PC-3 (cell line): ENCODE data around the gene TTC9B. TPM values are rescaled to one million over a fixed set of nuclear protein-coding genes. Genes with fewer than 3 reads are reported as not detected.

Source experiments
- ATAC-seq: fragments of 200-7000 bp; cut with Tn5 transposase; 2 replicates; pipeline ENCODE4 v1.9.1; 2020; ENCODE audit warnings: mild to moderate bottlenecking, moderate library complexity
- BruUV-seq: library from RNA; stranded (reverse); fragments of 400-500 nt; replicated peaks from 2 replicates; lab custom pipeline; 2021; lab: Mats Ljungman, UMichigan
- CTCF ChIA-PET: fragments of 300-600 bp; sonication (Branson Sonifier 250); formaldehyde crosslinking; loops from one replicate; lab custom pipeline; 2022; ENCODE audit warnings: antibody characterized with exemption; lab: Charles Lee
- POLR2A ChIA-PET: fragments of 300-600 bp; sonication (Branson Sonifier 250); formaldehyde crosslinking; loops from one replicate; lab custom pipeline; 2022; ENCODE audit warnings: antibody characterized with exemption; ENCODE audit not compliant: unreplicated experiment; lab: Charles Lee
- DNase-seq: peaks from one replicate; pipeline ENCODE4 v3.0.0-alpha.2; 2015
- H2AFZ ChIP-seq: fragments of 300-600 bp; sonication (generic); 2 replicates; pipeline ENCODE4 v1.6.0; 2016; ENCODE audit warnings: antibody characterized with exemption, low read length
- H3F3A ChIP-seq: fragments of 300-600 bp; sonication (generic); one replicate; pipeline ENCODE4 v1.6.0; 2017; ENCODE audit warnings: antibody characterized with exemption, low read length, control low read depth, mild to moderate bottlenecking; ENCODE audit not compliant: unreplicated experiment
- H3K27ac ChIP-seq: fragments of 300-600 bp; sonication (generic); 2 replicates; pipeline ENCODE4 v1.5.1; 2016; ENCODE audit warnings: mild to moderate bottlenecking, low read length
- H3K27me3 ChIP-seq: fragments of 300-600 bp; sonication (generic); 2 replicates; pipeline ENCODE4 v1.6.1; 2016; ENCODE audit warnings: low read length, mixed read lengths
- H3K36me3 ChIP-seq: fragments of 300-600 bp; sonication (generic); 2 replicates; pipeline ENCODE4 v1.6.1; 2016; ENCODE audit warnings: low read depth, mixed run types, low read length, mixed read lengths
- H3K4me1 ChIP-seq: fragments of 300-600 bp; sonication (generic); 2 replicates; pipeline ENCODE4 v1.5.1; 2016; ENCODE audit warnings: low read length; ENCODE audit not compliant: insufficient read depth
- H3K4me2 ChIP-seq: fragments of 300-600 bp; sonication (generic); 2 replicates; pipeline ENCODE4 v1.6.0; 2016; ENCODE audit warnings: low read length
- H3K4me3 ChIP-seq: fragments of 300-600 bp; sonication (generic); 2 replicates; pipeline ENCODE4 v1.5.1; 2016; ENCODE audit warnings: mild to moderate bottlenecking, low read length, mixed read lengths
- H3K79me2 ChIP-seq: fragments of 300-600 bp; sonication (generic); 2 replicates; pipeline ENCODE4 v1.6.1; 2017; ENCODE audit warnings: low read length, mixed read lengths
- H3K9ac ChIP-seq: fragments of 300-600 bp; sonication (generic); 2 replicates; pipeline ENCODE4 v1.6.0; 2016; ENCODE audit warnings: mild to moderate bottlenecking, low read length
- H3K9me2 ChIP-seq: fragments of 300-600 bp; sonication (generic); replicated peaks from 2 replicates; pipeline ENCODE4 v1.6.1; 2016; ENCODE audit warnings: mixed run types, low read length, mixed read lengths
- H3K9me3 ChIP-seq: fragments of 300-600 bp; sonication (generic); 2 replicates; pipeline ENCODE4 v1.6.1; 2016; ENCODE audit warnings: low read length, mixed read lengths
- H4K20me1 ChIP-seq: fragments of 300-600 bp; sonication (generic); 2 replicates; pipeline ENCODE4 v1.6.1; 2016; ENCODE audit warnings: low read length, mixed read lengths
- EZH2 ChIP-seq: fragments of 300-600 bp; sonication (generic); IDR thresholded peaks from one replicate; pipeline ENCODE4 v1.6.1; 2017; ENCODE audit warnings: antibody characterized with exemption, mild to moderate bottlenecking, low read length; ENCODE audit not compliant: unreplicated experiment
- EZH2phosphoT487 ChIP-seq: fragments of 300-600 bp; sonication (generic); IDR thresholded peaks from 2 replicates; pipeline ENCODE4 v1.6.1; 2018; ENCODE audit warnings: mild to moderate bottlenecking, antibody characterized with exemption, low read length, borderline replicate concordance
- intact Hi-C: fragments of 100-400 bp; cut with micrococcal nuclease; formaldehyde crosslinking; loops from 2 replicates; pipeline ENCODE4 v1.9.0; 2023
- total RNA-seq: library from RNA; depleted of rRNA; stranded (reverse); fragments of >200 nt; gene quantifications from 2 replicates; pipeline ENCODE4 v1.2.3, GENCODE V29; 2014
- TF ChIP-seq, protein P1 (sequence below): fragments of 300-600 bp; sonication (generic); conservative IDR thresholded peaks from 2 replicates; pipeline ENCODE4 v1.5.1; 2017; ENCODE audit warnings: antibody characterized with exemption, low read depth, mild to moderate bottlenecking, low read length

TTC9B gene
- total RNA-seq, 1 experiment from 2014 or later, result 0.15 TPM

DNA sequence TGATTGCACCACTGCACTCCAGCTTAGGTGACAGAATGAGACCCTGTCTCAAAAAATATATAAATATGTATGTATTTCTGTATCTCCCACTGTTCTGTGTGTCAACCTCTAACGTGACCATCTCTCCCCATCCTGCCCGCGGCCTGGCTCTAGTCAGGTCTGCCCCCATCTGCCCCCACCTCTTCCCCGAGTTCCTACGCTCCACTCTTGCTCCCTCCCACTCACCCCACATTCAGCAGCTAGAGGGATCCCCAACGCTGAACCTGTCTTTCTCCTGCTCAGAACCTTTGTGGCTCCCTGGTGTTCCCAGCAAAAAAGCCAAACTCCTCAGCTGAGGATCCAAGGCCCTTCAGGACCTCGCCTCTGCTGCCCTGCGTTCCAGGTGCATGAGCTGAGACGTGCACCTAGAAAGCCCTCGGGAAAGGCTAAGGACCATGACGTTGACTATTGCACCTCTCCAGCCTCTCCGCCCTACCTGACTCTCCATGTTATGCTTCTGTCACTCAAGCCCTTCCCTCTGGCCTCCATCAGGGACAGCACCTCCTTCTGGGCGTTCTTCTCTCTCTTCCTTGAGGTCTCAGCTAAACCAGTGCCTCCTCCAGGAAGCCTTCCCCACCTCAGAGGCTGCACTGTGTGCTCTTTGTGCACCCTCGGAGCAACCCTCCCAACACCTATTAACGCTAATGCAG, 48.9 kb upstream of the TTC9B start:
- Histone ChIP-seq H4K20me1 (no peaks in the 10 kb centered on the region), H3K79me2 (peaks cover 29% of the 10 kb centered on the region)
- CTCF ChIA-PET, result no interaction called here

DNA sequence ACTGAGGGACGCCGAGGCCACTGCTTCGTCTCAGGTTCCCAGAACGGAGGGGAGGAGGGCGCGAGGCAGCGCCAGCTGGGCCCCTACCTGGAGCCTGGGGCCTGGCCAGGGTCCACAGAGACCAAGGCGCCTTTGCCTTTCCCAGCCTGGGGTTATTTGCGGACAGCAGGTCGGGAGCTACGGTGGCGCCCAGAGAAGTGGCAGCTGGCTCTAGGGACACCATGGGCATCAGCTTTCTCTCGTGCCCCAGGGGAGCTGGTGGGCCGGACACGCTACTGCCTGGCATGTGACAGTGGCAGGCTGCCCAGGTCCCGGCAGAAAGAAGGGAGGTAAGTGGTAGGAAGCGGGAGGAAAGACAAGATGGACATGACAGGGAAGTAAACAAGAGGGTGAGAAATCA, 47.9 kb upstream of the TTC9B start:
- Histone ChIP-seq H3K27ac (no peak overlapping the region), H3K9me3 (no peaks in the 10 kb centered on the region), H3K79me2 (peaks cover 21% of the 10 kb centered on the region), H3K4me2 (no peak overlapping the region), H3F3A (no peaks in the 10 kb centered on the region), H4K20me1 (no peaks in the 10 kb centered on the region), H2AFZ (no peak overlapping the region), H3K9me2 (no peaks in the 10 kb centered on the region), H3K27me3 (no peaks in the 10 kb centered on the region), H3K9ac (no peak overlapping the region), H3K4me3 (no peak overlapping the region), H3K4me1 (no peaks in the 10 kb centered on the region), H3K36me3 (no peaks in the 10 kb centered on the region)
- DNase-seq, result no peak
- ChIA-PET CTCF (no interaction called here), POLR2A (no interaction called here)
- TF ChIP-seq EZH2, result no peak
- TF ChIP-seq, protein P1, sequence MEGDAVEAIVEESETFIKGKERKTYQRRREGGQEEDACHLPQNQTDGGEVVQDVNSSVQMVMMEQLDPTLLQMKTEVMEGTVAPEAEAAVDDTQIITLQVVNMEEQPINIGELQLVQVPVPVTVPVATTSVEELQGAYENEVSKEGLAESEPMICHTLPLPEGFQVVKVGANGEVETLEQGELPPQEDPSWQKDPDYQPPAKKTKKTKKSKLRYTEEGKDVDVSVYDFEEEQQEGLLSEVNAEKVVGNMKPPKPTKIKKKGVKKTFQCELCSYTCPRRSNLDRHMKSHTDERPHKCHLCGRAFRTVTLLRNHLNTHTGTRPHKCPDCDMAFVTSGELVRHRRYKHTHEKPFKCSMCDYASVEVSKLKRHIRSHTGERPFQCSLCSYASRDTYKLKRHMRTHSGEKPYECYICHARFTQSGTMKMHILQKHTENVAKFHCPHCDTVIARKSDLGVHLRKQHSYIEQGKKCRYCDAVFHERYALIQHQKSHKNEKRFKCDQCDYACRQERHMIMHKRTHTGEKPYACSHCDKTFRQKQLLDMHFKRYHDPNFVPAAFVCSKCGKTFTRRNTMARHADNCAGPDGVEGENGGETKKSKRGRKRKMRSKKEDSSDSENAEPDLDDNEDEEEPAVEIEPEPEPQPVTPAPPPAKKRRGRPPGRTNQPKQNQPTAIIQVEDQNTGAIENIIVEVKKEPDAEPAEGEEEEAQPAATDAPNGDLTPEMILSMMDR, result no peak
- no peak for TF ChIP-seq EZH2phosphoT487
- ATAC-seq, result no peak
- intact Hi-C loops, result no loop called here
- BruUV-seq, result no TSS peak

More for the DNA sequence above, 48.9 kb upstream of the TTC9B start:
- POLR2A ChIA-PET, result no interaction called here
- ATAC-seq, result no peak
- H2AFZ ChIP-seq, result no peak overlapping the region
- H3K27me3 ChIP-seq, result no peaks in the 10 kb centered on the region
- H3K4me2 ChIP-seq, result no peak overlapping the region
- TF ChIP-seq EZH2phosphoT487, result no peak
- TF ChIP-seq, protein P1, result no peak
- no peak for TF ChIP-seq EZH2
- no peak overlapping the region for H3K9ac ChIP-seq
- no peaks in the 10 kb centered on the region for H3K9me3 ChIP-seq
- no TSS peak for BruUV-seq
- H3F3A ChIP-seq, result no peaks in the 10 kb centered on the region
- H3K27ac ChIP-seq, result no peak overlapping the region
- no peak overlapping the region for H3K4me3 ChIP-seq
- H3K4me1 ChIP-seq, result no peaks in the 10 kb centered on the region
- intact Hi-C loops, result no loop called here
- no peak for DNase-seq
- H3K36me3 ChIP-seq, result no peaks in the 10 kb centered on the region
- H3K9me2 ChIP-seq, result no peaks in the 10 kb centered on the region

DNA sequence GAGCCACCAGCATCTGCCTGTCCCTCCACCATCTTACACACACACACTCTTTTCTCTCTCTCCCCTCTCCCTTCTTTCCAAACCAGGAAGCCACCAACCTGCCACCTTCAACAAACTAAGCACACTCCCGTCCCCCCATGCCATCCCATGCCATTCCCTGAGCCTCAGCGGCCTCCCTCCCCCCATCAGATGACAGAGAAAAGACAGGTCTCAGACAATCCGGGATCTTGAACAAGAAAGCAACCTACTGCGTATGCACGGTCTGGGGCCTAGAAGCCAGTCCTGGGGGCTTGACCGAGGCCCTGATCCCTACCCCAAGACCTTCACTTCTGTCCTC, 47.5 kb upstream of the TTC9B start:
- BruUV-seq, result no TSS peak
- Histone ChIP-seq H3K4me3 (no peak overlapping the region), H3K79me2 (peaks cover 22% of the 10 kb centered on the region), H3K36me3 (no peaks in the 10 kb centered on the region), H3K27me3 (no peaks in the 10 kb centered on the region), H3K4me2 (no peak overlapping the region), H3K27ac (no peak overlapping the region), H3F3A (no peaks in the 10 kb centered on the region), H3K4me1 (no peaks in the 10 kb centered on the region), H2AFZ (no peak overlapping the region), H3K9ac (no peak overlapping the region), H3K9me2 (no peaks in the 10 kb centered on the region), H3K9me3 (no peaks in the 10 kb centered on the region), H4K20me1 (no peaks in the 10 kb centered on the region)
- TF ChIP-seq, protein P1, result no peak
- no peak for TF ChIP-seq EZH2
- no peak for TF ChIP-seq EZH2phosphoT487
- no peak for DNase-seq
- intact Hi-C loops, result no loop called here
- no peak for ATAC-seq
- ChIA-PET POLR2A (no interaction called here), CTCF (no interaction called here)
